ENCODE data around the gene BRD7. TPM values are rescaled to one million over a fixed set of nuclear protein-coding genes. Genes with fewer than 3 reads are reported as not detected.

The BRD7 gene
- polyA plus RNA-seq, 4 donors: 109 to 149 (median 135) TPM

Other genes starting within 250 kb of the BRD7 start
- 10 to 100 TPM; 14.8 to 20.4 (median 19.4) TPM for gene TENT4B, start 215.7 kb downstream of the BRD7 start, polyA plus RNA-seq (ENCODE audit: insufficient read length in 4 of 4)
- gene ADCY7, start 102.4 kb downstream of the BRD7 start, polyA plus RNA-seq (ENCODE audit: insufficient read length in 4 of 4): 1 to 10 TPM; 6.0 to 7.8 (median 6.7) TPM
- 10 to 100 TPM; 10.3 to 13.1 (median 12.0) TPM for gene NKD1, start 179.4 kb upstream of the BRD7 start, polyA plus RNA-seq (ENCODE audit: insufficient read length in 4 of 4)

Measured in right renal pelvis (tissue), 4 donors.